Activated CD8-positive, alpha-beta memory T cell treated with anti-CD3 and anti-CD28 coated beads, Interleukin-2, amount 50 U/mL, for 1 hour (primary cell): ENCODE data around the gene MS4A8.

Source experiments
- DNase-seq: peaks from one replicate; pipeline ENCODE4 v3.0.0-alpha.2; 2020; ENCODE audit errors: extremely low read depth

Gene MS4A8

DNA sequence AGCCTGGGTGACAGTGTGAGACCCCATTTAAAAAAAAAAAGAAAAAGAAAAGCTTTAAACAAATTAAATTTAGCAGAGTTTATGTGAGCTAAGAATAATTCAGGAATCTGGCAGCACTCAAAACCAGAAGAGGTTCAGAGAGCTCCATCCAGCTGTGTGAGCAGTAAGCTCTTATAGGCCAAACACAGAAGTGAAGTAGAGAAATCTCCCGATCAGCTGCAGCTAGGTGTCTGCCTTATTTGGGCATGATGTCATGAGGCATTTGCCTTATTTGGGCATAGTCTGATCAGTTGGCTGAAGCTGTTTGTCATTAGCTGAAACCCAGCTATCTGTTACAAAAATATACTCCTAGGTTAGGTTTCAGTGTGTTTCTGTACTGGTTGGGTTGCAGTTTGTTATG lies 65.5 kb downstream of the MS4A8 start:
- no peak for DNase-seq

DNA sequence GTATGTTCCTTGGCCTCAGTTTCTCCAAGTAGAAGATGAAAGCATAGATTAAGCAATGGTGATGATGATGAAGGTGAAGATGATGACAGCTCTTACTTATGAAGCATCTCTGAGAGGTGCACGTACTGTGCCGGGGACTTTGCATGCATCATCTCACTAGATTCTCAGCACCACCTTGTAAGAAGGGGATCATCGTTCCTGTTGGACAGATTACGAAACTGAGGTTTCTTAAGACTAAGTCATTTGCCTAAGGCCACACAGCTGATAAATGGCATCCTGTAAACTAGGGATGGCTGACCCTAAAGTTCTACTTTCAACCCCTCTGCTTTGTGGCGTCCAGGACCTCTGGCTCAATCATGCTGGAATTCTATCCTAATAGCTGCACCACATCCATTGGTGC lies 65.9 kb downstream of the MS4A8 start:
- no peak for DNase-seq
